Esophagus squamous epithelium (tissue), 4 donors: ENCODE results near the gene BICRA.

ENCODE experiments used
- CTCF ChIP-seq, 6 experiments: fragments of 450-650 bp in 4 of 6; fragments of 200-600 bp in 2 of 6; sonication (generic) in 2 of 6; IDR thresholded peaks; one replicate each; pipeline ENCODE4 v1.5.1; 2016 to 2019; ENCODE audit warnings: antibody characterized with exemption in 6 of 6, mild to moderate bottlenecking in 4 of 6, moderate library complexity in 4 of 6
- POLR2A ChIP-seq, 4 donors: fragments of 450-650 bp; IDR thresholded peaks; one replicate each; pipeline ENCODE4 v1.6.1; 2017; ENCODE audit warnings: antibody characterized with exemption in 4 of 4, mild to moderate bottlenecking in 4 of 4, moderate library complexity in 3 of 4

GRCh38 chr19:47573071-47574026, 35.6 kb upstream of the BICRA start, which contains the start of gene ZNF541:
- no peak for TF ChIP-seq CTCF (IDR thresholded peaks at IDR 0.05)
- no peak for TF ChIP-seq POLR2A (IDR thresholded peaks at IDR 0.05)
